ENCODE results near the gene AHNAK. TPM values are rescaled to one million over a fixed set of nuclear protein-coding genes. Genes with fewer than 3 reads are reported as not detected.
A peak's percentile ranks its signal among the peaks of the same experiment; 100 is the strongest.

Gene AHNAK
- total RNA-seq, 4 donors from 2014 or later, result 374 to 1,261 (median 571) TPM

DNA sequence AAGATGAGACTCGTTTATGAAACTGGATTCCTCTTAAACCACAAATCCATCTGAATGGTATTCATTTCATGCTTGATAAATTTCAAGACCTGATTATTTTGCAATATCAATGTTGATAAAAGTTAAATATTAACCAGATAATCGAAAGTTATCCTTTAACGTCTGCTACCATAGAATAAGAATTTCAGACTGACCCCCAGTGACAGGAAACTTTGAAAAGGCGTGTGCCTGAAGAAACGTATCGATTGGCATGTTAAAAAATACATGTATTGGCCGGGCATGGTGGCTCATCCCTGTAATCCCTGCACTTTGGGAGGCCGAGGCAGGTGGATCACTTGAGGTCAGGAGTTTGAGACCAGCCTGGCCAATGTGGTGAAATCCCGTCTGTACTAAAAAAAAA is 113.9 kb downstream of the AHNAK start:
- Histone ChIP-seq H3K9me3 (no peaks in the 10 kb centered on the region), H3K4me3 (no peak overlapping the region), H3K36me3 (no peaks in the 10 kb centered on the region), H3K4me1 (peaks cover 5 to 8% of the 10 kb centered on the region in 2 donors), H3K27ac (peak overlapping the region in 3 of 4 donors; percentile 64 to 78 (median 76)), H3K27me3 (no peaks in the 10 kb centered on the region)
- ATAC-seq, result no peak
- in situ Hi-C loops (cut with MboI; ENCODE audit: low sequenced_read_pairs in 4 of 4) (no loop called here), intact Hi-C loops (cut with DNase I; ENCODE audit: low total_unique reads) (no loop called here)
- TF ChIP-seq POLR2A (IDR thresholded peaks at IDR 0.05), result no peak
- no peak for DNase-seq

DNA sequence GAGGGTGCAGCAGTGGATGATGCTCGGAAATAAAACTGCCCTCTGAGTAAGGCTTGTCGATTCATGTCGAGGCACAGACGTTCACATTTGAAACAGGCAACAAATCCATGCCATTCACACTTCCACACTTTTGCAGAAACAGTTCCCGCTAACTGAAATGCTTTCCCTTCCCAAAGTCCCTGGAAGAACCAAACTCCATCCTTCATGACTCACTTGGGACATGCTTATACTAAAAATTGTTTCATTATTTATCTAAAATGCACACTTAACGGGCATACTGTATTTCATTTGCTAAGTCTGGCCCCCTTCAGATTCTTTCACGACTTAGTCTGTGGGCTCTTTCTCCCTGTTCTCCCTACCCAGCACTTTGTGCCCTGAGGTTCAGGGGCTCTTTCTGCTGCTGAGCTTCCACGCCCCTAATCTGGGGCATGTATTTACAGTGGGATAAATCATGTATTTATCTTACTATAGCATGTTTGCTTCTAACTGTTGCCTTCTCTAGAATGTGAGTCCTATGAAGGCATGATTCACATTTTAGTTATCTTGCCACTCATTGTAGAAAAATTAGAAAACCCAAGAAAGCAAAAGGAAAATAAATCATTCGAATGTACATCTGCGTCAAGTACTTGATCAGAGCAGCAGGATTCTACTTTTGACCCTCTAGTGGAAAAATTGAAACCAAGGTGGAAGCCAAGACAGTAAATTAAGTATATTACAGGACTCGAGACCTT is 115.3 kb downstream of the AHNAK start:
- intact Hi-C loops (cut with DNase I; ENCODE audit: low total_unique reads) (no loop called here), in situ Hi-C loops (cut with MboI; ENCODE audit: low sequenced_read_pairs in 4 of 4) (no loop called here)
- H3K36me3 ChIP-seq, result no peaks in the 10 kb centered on the region
- TF ChIP-seq POLR2A (IDR thresholded peaks at IDR 0.05), result no peak
- TF ChIP-seq, protein P1, sequence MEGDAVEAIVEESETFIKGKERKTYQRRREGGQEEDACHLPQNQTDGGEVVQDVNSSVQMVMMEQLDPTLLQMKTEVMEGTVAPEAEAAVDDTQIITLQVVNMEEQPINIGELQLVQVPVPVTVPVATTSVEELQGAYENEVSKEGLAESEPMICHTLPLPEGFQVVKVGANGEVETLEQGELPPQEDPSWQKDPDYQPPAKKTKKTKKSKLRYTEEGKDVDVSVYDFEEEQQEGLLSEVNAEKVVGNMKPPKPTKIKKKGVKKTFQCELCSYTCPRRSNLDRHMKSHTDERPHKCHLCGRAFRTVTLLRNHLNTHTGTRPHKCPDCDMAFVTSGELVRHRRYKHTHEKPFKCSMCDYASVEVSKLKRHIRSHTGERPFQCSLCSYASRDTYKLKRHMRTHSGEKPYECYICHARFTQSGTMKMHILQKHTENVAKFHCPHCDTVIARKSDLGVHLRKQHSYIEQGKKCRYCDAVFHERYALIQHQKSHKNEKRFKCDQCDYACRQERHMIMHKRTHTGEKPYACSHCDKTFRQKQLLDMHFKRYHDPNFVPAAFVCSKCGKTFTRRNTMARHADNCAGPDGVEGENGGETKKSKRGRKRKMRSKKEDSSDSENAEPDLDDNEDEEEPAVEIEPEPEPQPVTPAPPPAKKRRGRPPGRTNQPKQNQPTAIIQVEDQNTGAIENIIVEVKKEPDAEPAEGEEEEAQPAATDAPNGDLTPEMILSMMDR (IDR thresholded peaks at IDR 0.05 in 4 of 5, conservative IDR thresholded peaks at IDR 0.05 in 1 of 5), result no peak
- ATAC-seq, result no peak
- no peak for DNase-seq
- no peaks in the 10 kb centered on the region for H3K9me3 ChIP-seq
- H3K4me1 ChIP-seq, result peaks cover 5 to 8% of the 10 kb centered on the region in 2 donors
- no peak overlapping the region for H3K27ac ChIP-seq
- H3K27me3 ChIP-seq, result no peaks in the 10 kb centered on the region
- no peak overlapping the region for H3K4me3 ChIP-seq

DNA sequence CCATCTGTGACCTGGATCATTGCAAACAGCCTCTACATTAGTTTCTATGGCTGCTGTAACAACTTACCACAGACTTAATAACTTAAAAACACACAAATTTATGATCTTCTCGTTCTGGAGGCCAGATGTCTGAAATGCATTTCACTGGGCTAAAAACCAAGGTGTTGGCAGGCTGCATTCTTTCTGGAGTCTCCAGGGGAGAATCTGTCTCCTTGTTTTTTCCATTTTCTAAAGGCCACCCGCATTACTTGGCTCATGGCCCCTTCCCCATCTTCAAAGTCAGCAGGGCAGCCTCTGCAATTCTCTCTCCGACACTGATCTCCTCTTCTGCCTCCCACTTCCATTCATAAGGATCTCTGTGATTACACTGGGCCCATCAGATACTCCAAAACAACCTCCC is 116.2 kb downstream of the AHNAK start:
- no peak overlapping the region for H3K27ac ChIP-seq
- H3K4me1 ChIP-seq, result peaks cover 5 to 8% of the 10 kb centered on the region in 2 donors
- intact Hi-C loops (cut with DNase I; ENCODE audit: low total_unique reads) (no loop called here), in situ Hi-C loops (cut with MboI; ENCODE audit: low sequenced_read_pairs in 4 of 4) (no loop called here)
- no peak overlapping the region for H3K4me3 ChIP-seq
- no peaks in the 10 kb centered on the region for H3K27me3 ChIP-seq
- H3K9me3 ChIP-seq, result no peaks in the 10 kb centered on the region
- DNase-seq (no peak), ATAC-seq (no peak)
- H3K36me3 ChIP-seq, result no peaks in the 10 kb centered on the region
- no peak for TF ChIP-seq POLR2A (IDR thresholded peaks at IDR 0.05)
- TF ChIP-seq, protein P1 (IDR thresholded peaks at IDR 0.05 in 4 of 5, conservative IDR thresholded peaks at IDR 0.05 in 1 of 5), result no peak

DNA sequence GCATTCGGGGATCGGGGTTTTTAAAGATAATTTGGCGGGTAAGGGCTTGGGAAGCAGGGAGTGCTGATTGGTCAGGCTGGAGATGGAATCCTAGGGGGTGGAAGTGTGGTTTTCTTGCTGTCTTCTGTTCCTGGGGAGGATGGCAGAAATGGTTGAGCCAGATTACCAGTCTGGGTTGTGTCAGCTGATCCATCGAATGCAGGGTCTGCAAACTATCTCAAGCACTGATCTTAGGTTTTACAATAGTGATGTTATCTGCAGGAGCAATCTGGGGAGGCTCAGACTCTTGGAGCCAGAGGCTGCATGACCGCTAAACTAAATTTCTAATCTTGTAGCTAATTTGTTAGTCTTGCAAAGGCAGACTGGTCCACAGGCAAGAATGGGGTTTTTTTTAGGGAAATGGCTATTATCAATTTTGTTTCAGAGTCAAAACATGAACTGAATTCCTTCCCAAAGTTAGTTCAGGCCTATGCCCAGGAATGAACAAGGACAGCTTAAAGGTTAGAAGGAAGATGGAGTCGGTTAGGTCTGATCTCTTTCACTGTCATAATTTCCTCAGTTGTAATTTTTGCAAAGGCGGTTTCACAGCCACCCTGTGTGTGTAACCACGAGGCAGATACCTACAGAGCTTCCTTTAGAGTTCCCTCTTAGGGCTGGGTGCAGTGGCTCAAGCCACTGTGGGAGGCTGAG is 117.6 kb downstream of the AHNAK start:
- H3K36me3 ChIP-seq, result no peaks in the 10 kb centered on the region
- H3K4me3 ChIP-seq, result no peak overlapping the region
- intact Hi-C loops (cut with DNase I; ENCODE audit: low total_unique reads) (no loop called here), in situ Hi-C loops (cut with MboI; ENCODE audit: low sequenced_read_pairs in 4 of 4) (loop anchor here in 3 of 4 donors (10.0 kb wide), 3 partner anchors 106 to 136 kb away; no protein-coding TSS in a partner anchor)
- peaks cover 0 to 5% of the 10 kb centered on the region in 2 donors for H3K4me1 ChIP-seq
- no peaks in the 10 kb centered on the region for H3K9me3 ChIP-seq
- no peaks in the 10 kb centered on the region for H3K27me3 ChIP-seq
- ATAC-seq (no peak), DNase-seq (no peak)
- TF ChIP-seq, protein P1 (IDR thresholded peaks at IDR 0.05 in 4 of 5, conservative IDR thresholded peaks at IDR 0.05 in 1 of 5), result no peak
- no peak for TF ChIP-seq POLR2A (IDR thresholded peaks at IDR 0.05)
- no peak overlapping the region for H3K27ac ChIP-seq

DNA sequence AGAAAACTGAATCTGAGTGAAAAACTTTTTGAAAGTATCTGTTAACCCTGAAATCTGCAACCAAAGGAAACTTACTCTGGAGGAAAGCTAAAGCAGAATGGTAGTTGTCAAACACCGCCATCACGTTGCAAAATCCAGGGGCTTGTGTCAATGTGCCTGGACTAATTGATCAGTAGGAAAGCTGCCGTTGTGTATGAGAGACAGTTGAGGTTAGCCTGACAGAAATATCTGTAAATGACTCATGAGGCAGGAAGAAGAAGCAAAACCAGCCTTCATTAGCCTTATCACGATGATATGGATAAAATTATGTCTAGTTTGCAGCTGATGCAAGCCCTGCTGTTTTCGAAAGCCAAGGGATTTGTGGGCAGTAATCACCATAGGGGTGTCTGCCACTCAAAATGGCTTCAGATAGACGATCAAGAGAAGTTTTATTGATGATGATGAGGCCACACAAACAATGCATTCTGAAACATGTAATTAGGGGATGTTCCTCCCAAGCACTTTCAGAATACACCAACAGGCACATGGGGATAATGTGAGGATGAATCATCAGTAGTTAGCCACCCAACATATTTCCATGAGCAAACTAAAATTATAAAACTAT is 118.9 kb downstream of the AHNAK start:
- ATAC-seq, result no peak
- peak overlapping the region in 1 of 4 donors; percentile 5 for H3K27ac ChIP-seq

More for the DNA sequence above, 118.9 kb downstream of the AHNAK start:
- H3K36me3 ChIP-seq, result no peaks in the 10 kb centered on the region
- H3K27me3 ChIP-seq, result no peaks in the 10 kb centered on the region
- H3K4me3 ChIP-seq, result no peak overlapping the region
- intact Hi-C loops (cut with DNase I; ENCODE audit: low total_unique reads), result no loop called here
- in situ Hi-C loops (cut with MboI; ENCODE audit: low sequenced_read_pairs in 4 of 4), result loop anchor here in 3 of 4 donors (10.0 kb wide), 3 partner anchors 107 to 137 kb away; no protein-coding TSS in a partner anchor
- no peaks in the 10 kb centered on the region for H3K9me3 ChIP-seq
- H3K4me1 ChIP-seq, result no peaks in the 10 kb centered on the region
- TF ChIP-seq, protein P1 (IDR thresholded peaks at IDR 0.05 in 4 of 5, conservative IDR thresholded peaks at IDR 0.05 in 1 of 5), result no peak
- TF ChIP-seq POLR2A (IDR thresholded peaks at IDR 0.05), result no peak
- DNase-seq, result no peak
